SK-N-SH (cell line): ENCODE data around the gene ATF3. TPM values are rescaled to one million over a fixed set of nuclear protein-coding genes. Genes with fewer than 3 reads are reported as not detected.
A peak's percentile ranks its signal among the peaks of the same experiment; 100 is the strongest.

Experiments used
- CTCF ChIA-PET: fragments of 300-600, 350-600 bp; formaldehyde crosslinking; extraction: SDS; loops from one replicate; lab custom pipeline; 2021; lab: Yijun Ruan, JAX
- POLR2A ChIA-PET: fragments of 350-600 bp; sonication (Branson Sonifier 250); formaldehyde crosslinking; extraction: SDS; loops from one replicate; lab custom pipeline; 2020; ENCODE audit warnings: antibody characterized with exemption, inconsistent platforms; lab: Yijun Ruan, JAX
- DNase-seq: peaks from one replicate; pipeline ENCODE4 v3.0.0; 2012
- H2AFZ ChIP-seq: fragments of 200-600 bp; sonication (generic); 2 replicates; pipeline ENCODE4 v1.8.1; 2016; ENCODE audit warnings: antibody characterized with exemption, mild to moderate bottlenecking, low read depth
- H3F3A ChIP-seq: fragments of 200-600 bp; sonication (generic); replicated peaks from 2 replicates; pipeline ENCODE3; 2016; ENCODE audit warnings: antibody characterized with exemption, mild to moderate bottlenecking; ENCODE audit not compliant: insufficient read depth
- H3K27ac ChIP-seq, 2 experiments: fragments of 200-500 bp in 1 of 2; fragments of 200-600 bp in 1 of 2; sonication (Bioruptor generic) in 1 of 2; sonication (generic), shearing (Covaris generic) in 1 of 2; 2 replicates each; pipeline versions ENCODE4 v1.5.1 to v1.6.1; 2014 to 2016; ENCODE audit warnings: low read depth in 2 of 2, inconsistent platforms in 1 of 2, low read length in 1 of 2, mild to moderate bottlenecking in 1 of 2, mixed read lengths in 1 of 2
- H3K27me3 ChIP-seq: fragments of 200-600 bp; sonication (generic), shearing (Covaris generic); 2 replicates; pipeline ENCODE4 v1.6.1; 2016; ENCODE audit warnings: mixed run types; ENCODE audit not compliant: insufficient read depth
- H3K36me3 ChIP-seq, 2 experiments: fragments of 200-500 bp in 1 of 2; fragments of 200-600 bp in 1 of 2; sonication (Bioruptor generic) in 1 of 2; sonication (generic) in 1 of 2; replicated peaks in 1 of 2; 2 replicates each; pipeline versions ENCODE3 to v1.5.1; 2014 to 2016; ENCODE audit warnings: low read length in 1 of 2, mild to moderate bottlenecking in 1 of 2; ENCODE audit not compliant: insufficient read depth in 2 of 2, control insufficient read depth in 1 of 2
- H3K4me1 ChIP-seq, 2 experiments: fragments of 200-500 bp in 1 of 2; fragments of 200-600 bp in 1 of 2; sonication (Bioruptor generic) in 1 of 2; sonication (generic), shearing (Covaris generic) in 1 of 2; 2 replicates each; pipeline versions ENCODE4 v1.5.1 to v1.6.1; 2014 to 2016; ENCODE audit warnings: low read depth in 1 of 2, low read length in 1 of 2, mixed run types in 1 of 2; ENCODE audit not compliant: insufficient read depth in 2 of 2, control insufficient read depth in 1 of 2
- H3K4me2 ChIP-seq: fragments of 200-600 bp; sonication (generic), shearing (Covaris generic); 2 replicates; pipeline ENCODE4 v1.6.1; 2017; ENCODE audit warnings: mixed run types
- H3K4me3 ChIP-seq, 2 experiments: fragments of 200-500 bp in 1 of 2; fragments of 200-600 bp in 1 of 2; sonication (Bioruptor generic) in 1 of 2; sonication (generic), shearing (Covaris generic) in 1 of 2; 2 replicates each; pipeline versions ENCODE4 v1.5.1 to v1.8.1; 2014 to 2016; ENCODE audit warnings: low read depth in 2 of 2, inconsistent platforms in 1 of 2, low read length in 1 of 2, mild to moderate bottlenecking in 1 of 2, mixed read lengths in 1 of 2, moderate library complexity in 1 of 2
- H3K79me2 ChIP-seq: fragments of 200-600 bp; sonication (generic); 2 replicates; pipeline ENCODE4 v1.8.1; 2017; ENCODE audit warnings: mild to moderate bottlenecking; ENCODE audit not compliant: insufficient read depth
- H3K9ac ChIP-seq: fragments of 200-600 bp; sonication (generic); 2 replicates; pipeline ENCODE4 v1.6.1; 2017; ENCODE audit warnings: mixed run types
- H3K9me2 ChIP-seq: fragments of 200-600 bp; sonication (generic); 2 replicates; pipeline ENCODE4 v1.6.1; 2017; ENCODE audit warnings: mixed run types
- H3K9me3 ChIP-seq: fragments of 200-600 bp; sonication (generic); 2 replicates; pipeline ENCODE4 v1.6.1; 2017; ENCODE audit warnings: mixed run types, mild to moderate bottlenecking, moderate library complexity
- H4K20me1 ChIP-seq: fragments of 200-600 bp; sonication (generic); 2 replicates; pipeline ENCODE4 v1.6.1; 2017; ENCODE audit warnings: mild to moderate bottlenecking, mixed run types; ENCODE audit not compliant: insufficient read depth
- ELF1 ChIP-seq: IDR thresholded peaks from 2 replicates; pipeline ENCODE4 v1.4.0; 2012
- EZH2phosphoT487 ChIP-seq: fragments of 200-600 bp; sonication (generic); IDR thresholded peaks from 2 replicates; pipeline ENCODE4 v1.6.1; 2017; ENCODE audit warnings: low read depth, mixed run types, mild to moderate bottlenecking, antibody characterized with exemption, moderate library complexity, borderline replicate concordance
- FOSL2 ChIP-seq: IDR thresholded peaks from 2 replicates; pipeline ENCODE4 v1.4.0; 2012; ENCODE audit warnings: low read depth, mild to moderate bottlenecking, moderate library complexity, borderline replicate concordance
- GATA2 ChIP-seq: sonication (generic); formaldehyde crosslinking; IDR thresholded peaks from 2 replicates; pipeline ENCODE4 v1.5.0; 2020; ENCODE audit warnings: mild to moderate bottlenecking, missing genetic modification reagents
- JUND ChIP-seq: IDR thresholded peaks from 2 replicates; pipeline ENCODE4 v1.4.0; 2012
- MEF2A ChIP-seq: IDR thresholded peaks from 2 replicates; pipeline ENCODE4 v1.4.0; 2012; ENCODE audit warnings: low read depth, borderline replicate concordance
- POLR2AphosphoS5 ChIP-seq: IDR thresholded peaks from 2 replicates; pipeline ENCODE4 v1.6.1; 2012; ENCODE audit warnings: low read depth, low read length
- RAD21 ChIP-seq: IDR thresholded peaks from 2 replicates; pipeline ENCODE4 v1.6.1; 2012; ENCODE audit warnings: mild to moderate bottlenecking, low read length
- RXRA ChIP-seq: IDR thresholded peaks from 2 replicates; pipeline ENCODE4 v1.4.0; 2012; ENCODE audit warnings: low read depth, mild to moderate bottlenecking, borderline replicate concordance
- SMC3 ChIP-seq: IDR thresholded peaks from 2 replicates; pipeline ENCODE4 v1.6.1; 2012; ENCODE audit warnings: low read depth, low read length, improper control_type of control experiment
- TAF1 ChIP-seq: IDR thresholded peaks from 2 replicates; pipeline ENCODE4 v1.6.1; 2012; ENCODE audit warnings: low read depth, mild to moderate bottlenecking, low read length, moderate library complexity, borderline replicate concordance
- YY1 ChIP-seq: IDR thresholded peaks from 2 replicates; pipeline ENCODE4 v1.4.0; 2012; ENCODE audit warnings: low read depth, mild to moderate bottlenecking
- WGBS: methylation state at CpG from one replicate; pipeline ENCODE4 v1.1.6; 2017; ENCODE audit warnings: low lambda C conversion rate; 5-methylcytosine and 5-hydroxymethylcytosine counted together
- polyA plus RNA-seq, 3 experiments: library from polyadenylated mRNA; depleted of rRNA; stranded (reverse); fragments of >200 nt; gene quantifications; 2 replicates each; pipeline ENCODE4 v1.2.3, GENCODE V29; 2012
- TF ChIP-seq, protein P1 (sequence below): fragments of 200-600 bp; sonication (generic); IDR thresholded peaks from 2 replicates; pipeline ENCODE4 v1.6.1; 2017; ENCODE audit warnings: antibody characterized with exemption, mild to moderate bottlenecking, moderate library complexity
- TF ChIP-seq, protein P2 (sequence below): fragments of 150-350 bp; IDR thresholded peaks from 2 replicates; pipeline ENCODE4 v1.6.1; 2016; ENCODE audit warnings: mild to moderate bottlenecking, low read depth, low read length

The ATF3 gene
- polyA plus RNA-seq, 1 of the 3 experiments (the other 2 are of a cell fraction): 29.7 TPM

GRCh38 chr1:212607913-212608391 lies 609 bp upstream of the ATF3 start:
- Histone ChIP-seq H2AFZ (peak overlapping the region; percentile 60; the same call in 1 of the 2 replicates), H3K79me2 (no peaks in the 10 kb centered on the region), H3K27me3 (peaks cover 42% of the 10 kb centered on the region), H3K9me3 (no peaks in the 10 kb centered on the region), H3K27ac (peak overlapping the region; percentile 71 to 78; a peak in 3 of 4 replicates), H3K9ac (peak overlapping the region; percentile 65), H3K4me2 (peak overlapping the region; percentile 97), H3F3A (peaks cover 6% of the 10 kb centered on the region), H3K4me1 (peaks cover 4 to 32% of the 10 kb centered on the region in 2 experiments; a peak in 2 of 4 replicates), H4K20me1 (no peaks in the 10 kb centered on the region; the same call in 1 of the 2 replicates), H3K36me3 (no peaks in the 10 kb centered on the region), H3K9me2 (no peaks in the 10 kb centered on the region), H3K4me3 (peak overlapping the region; percentile 67 to 71)
- no peak for DNase-seq
- ChIA-PET CTCF (interaction anchor here (0.7 to 5.2 kb wide), 20 partner anchors 11 to 317 kb away, joined by 3 to 49 read pairs (median 4); partner anchors contain the start of gene BATF3), POLR2A (interaction anchor here (0.5 to 2.5 kb wide), 27 partner anchors 8 to 1102 kb away, joined by 3 to 41 read pairs (median 4); partner anchors contain the start of genes BATF3, DTL, FLVCR1 and INTS7)
- TF ChIP-seq YY1: no peak
- peak; percentile 63; the same call in 1 of the 2 replicates for TF ChIP-seq EZH2phosphoT487
- peak; percentile 23; the same call in 1 of the 2 replicates for TF ChIP-seq FOSL2
- 1% methylated on average over 37 of the region's 39 CpGs for WGBS

- H3K9me2 ChIP-seq: no peaks in the 10 kb centered on the region
- 2% methylated on average over 39 of the region's 75 CpGs for WGBS
- ChIA-PET CTCF (interaction anchor here (0.6 to 5.2 kb wide), 42 partner anchors 9 to 371 kb away, joined by 3 to 49 read pairs (median 3); no protein-coding TSS in a partner anchor), POLR2A (interaction anchor here (0.6 to 2.5 kb wide), 19 partner anchors 9 to 1104 kb away, joined by 3 to 41 read pairs (median 4); partner anchors contain the start of genes DTL and INTS7)
- peak overlapping the region; percentile 90 for H3K9ac ChIP-seq
- peak overlapping the region; percentile 67 to 71 for H3K4me3 ChIP-seq
- peak overlapping the region; percentile 72; the same call in 1 of the 2 replicates for H2AFZ ChIP-seq
- H3K4me2 ChIP-seq: peak overlapping the region; percentile 97
- no peak for TF ChIP-seq MEF2A
- no peak for TF ChIP-seq POLR2AphosphoS5
- TF ChIP-seq ELF1: no peak
- TF ChIP-seq RAD21: peak; percentile 69
- TF ChIP-seq, protein P1, sequence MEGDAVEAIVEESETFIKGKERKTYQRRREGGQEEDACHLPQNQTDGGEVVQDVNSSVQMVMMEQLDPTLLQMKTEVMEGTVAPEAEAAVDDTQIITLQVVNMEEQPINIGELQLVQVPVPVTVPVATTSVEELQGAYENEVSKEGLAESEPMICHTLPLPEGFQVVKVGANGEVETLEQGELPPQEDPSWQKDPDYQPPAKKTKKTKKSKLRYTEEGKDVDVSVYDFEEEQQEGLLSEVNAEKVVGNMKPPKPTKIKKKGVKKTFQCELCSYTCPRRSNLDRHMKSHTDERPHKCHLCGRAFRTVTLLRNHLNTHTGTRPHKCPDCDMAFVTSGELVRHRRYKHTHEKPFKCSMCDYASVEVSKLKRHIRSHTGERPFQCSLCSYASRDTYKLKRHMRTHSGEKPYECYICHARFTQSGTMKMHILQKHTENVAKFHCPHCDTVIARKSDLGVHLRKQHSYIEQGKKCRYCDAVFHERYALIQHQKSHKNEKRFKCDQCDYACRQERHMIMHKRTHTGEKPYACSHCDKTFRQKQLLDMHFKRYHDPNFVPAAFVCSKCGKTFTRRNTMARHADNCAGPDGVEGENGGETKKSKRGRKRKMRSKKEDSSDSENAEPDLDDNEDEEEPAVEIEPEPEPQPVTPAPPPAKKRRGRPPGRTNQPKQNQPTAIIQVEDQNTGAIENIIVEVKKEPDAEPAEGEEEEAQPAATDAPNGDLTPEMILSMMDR: peak; percentile 53
- no peak for TF ChIP-seq RXRA
- TF ChIP-seq JUND: no peak
- TF ChIP-seq SMC3: peak; percentile 73
- TF ChIP-seq, protein P2, sequence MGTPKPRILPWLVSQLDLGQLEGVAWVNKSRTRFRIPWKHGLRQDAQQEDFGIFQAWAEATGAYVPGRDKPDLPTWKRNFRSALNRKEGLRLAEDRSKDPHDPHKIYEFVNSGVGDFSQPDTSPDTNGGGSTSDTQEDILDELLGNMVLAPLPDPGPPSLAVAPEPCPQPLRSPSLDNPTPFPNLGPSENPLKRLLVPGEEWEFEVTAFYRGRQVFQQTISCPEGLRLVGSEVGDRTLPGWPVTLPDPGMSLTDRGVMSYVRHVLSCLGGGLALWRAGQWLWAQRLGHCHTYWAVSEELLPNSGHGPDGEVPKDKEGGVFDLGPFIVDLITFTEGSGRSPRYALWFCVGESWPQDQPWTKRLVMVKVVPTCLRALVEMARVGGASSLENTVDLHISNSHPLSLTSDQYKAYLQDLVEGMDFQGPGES: no peak
- no peak for TF ChIP-seq TAF1
- TF ChIP-seq GATA2 (CRISPR knock-in tag): no peak
- H3K27me3 ChIP-seq: peaks cover 38% of the 10 kb centered on the region
- peak overlapping the region; percentile 78 to 86 for H3K27ac ChIP-seq
- no peaks in the 10 kb centered on the region for H3K9me3 ChIP-seq
- peak; percentile 87 for DNase-seq
- H3F3A ChIP-seq: peaks cover 6% of the 10 kb centered on the region
- H3K36me3 ChIP-seq: no peaks in the 10 kb centered on the region
- H3K79me2 ChIP-seq: no peaks in the 10 kb centered on the region
- H3K4me1 ChIP-seq: peaks cover 4 to 32% of the 10 kb centered on the region in 2 experiments; a peak in 2 of 4 replicates
- no peaks in the 10 kb centered on the region; the same call in 1 of the 2 replicates for H4K20me1 ChIP-seq
Measured at GRCh38 chr1:212608959-212609700, 569 bp downstream of the ATF3 start.
